ENCODE measurements around the gene PON2.
"Not testable (repeated sequence)": the region's sequence is repeated elsewhere in the genome, so short reads cannot be mapped to it uniquely, and the experiment has no call there.

DNA sequence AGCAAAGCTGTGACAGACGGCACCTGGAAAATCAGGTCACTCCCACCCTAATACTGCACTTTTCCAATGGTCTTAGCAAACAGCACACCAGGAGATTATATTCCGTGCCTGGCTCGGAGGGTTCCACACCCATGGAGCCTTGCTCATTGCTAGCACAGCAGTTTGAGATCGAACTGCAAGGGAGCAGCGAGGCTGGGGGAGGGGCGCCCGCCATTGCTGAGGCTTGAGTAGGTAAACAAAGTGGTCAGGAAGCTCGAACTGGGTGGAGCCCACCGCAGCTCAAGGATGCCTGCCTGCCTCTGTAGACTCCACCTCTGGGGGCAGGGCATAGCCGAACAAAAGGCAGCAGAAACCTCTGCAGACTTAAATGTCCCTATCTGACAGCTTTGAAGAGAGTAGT lies 55.4 kb downstream of the PON2 start:
- TF ChIP-seq, protein P1, sequence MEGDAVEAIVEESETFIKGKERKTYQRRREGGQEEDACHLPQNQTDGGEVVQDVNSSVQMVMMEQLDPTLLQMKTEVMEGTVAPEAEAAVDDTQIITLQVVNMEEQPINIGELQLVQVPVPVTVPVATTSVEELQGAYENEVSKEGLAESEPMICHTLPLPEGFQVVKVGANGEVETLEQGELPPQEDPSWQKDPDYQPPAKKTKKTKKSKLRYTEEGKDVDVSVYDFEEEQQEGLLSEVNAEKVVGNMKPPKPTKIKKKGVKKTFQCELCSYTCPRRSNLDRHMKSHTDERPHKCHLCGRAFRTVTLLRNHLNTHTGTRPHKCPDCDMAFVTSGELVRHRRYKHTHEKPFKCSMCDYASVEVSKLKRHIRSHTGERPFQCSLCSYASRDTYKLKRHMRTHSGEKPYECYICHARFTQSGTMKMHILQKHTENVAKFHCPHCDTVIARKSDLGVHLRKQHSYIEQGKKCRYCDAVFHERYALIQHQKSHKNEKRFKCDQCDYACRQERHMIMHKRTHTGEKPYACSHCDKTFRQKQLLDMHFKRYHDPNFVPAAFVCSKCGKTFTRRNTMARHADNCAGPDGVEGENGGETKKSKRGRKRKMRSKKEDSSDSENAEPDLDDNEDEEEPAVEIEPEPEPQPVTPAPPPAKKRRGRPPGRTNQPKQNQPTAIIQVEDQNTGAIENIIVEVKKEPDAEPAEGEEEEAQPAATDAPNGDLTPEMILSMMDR (IDR thresholded peaks at IDR 0.05 in 8 of 11, conservative IDR thresholded peaks at IDR 0.05 in 3 of 11) = not testable (repeated sequence)
- not testable (repeated sequence) for TF ChIP-seq POLR2A, POLR2AphosphoS5 (IDR thresholded peaks at IDR 0.05)

Data from spleen (tissue), 7 donors.